Stimulated activated CD4-positive, alpha-beta T cell treated with anti-CD3 and anti-CD28 coated beads, Interleukin-1b, Interleukin-23, amount 100 ng/mL, for 48 hours (primary cell): ENCODE data around the gene LDLRAD2.

Experiments
- DNase-seq: peaks from one replicate; pipeline ENCODE4 v3.0.0-alpha.2; 2020

The LDLRAD2 gene

GRCh38 chr1:21865609-21865942 lies 53.5 kb downstream of the LDLRAD2 start:
- no peak for DNase-seq

GRCh38 chr1:21865943-21866706 lies 54.1 kb downstream of the LDLRAD2 start:
- DNase-seq: no peak

GRCh38 chr1:21866707-21867043 lies 54.6 kb downstream of the LDLRAD2 start:
- DNase-seq: no peak

GRCh38 chr1:21867451-21867996 lies 55.5 kb downstream of the LDLRAD2 start:
- no peak for DNase-seq

- DNase-seq: no peak
Observed at GRCh38 chr1:21868482-21868881, 56.4 kb downstream of the LDLRAD2 start.

- no peak for DNase-seq
Observed at GRCh38 chr1:21868941-21869454, 56.9 kb downstream of the LDLRAD2 start.

GRCh38 chr1:21869620-21870121 lies 57.6 kb downstream of the LDLRAD2 start:
- DNase-seq: no peak

GRCh38 chr1:21870611-21871010 lies 58.5 kb downstream of the LDLRAD2 start:
- no peak for DNase-seq

- DNase-seq: no peak
Observed at GRCh38 chr1:21871943-21872342, 59.9 kb downstream of the LDLRAD2 start.

GRCh38 chr1:21872445-21873079 lies 60.5 kb downstream of the LDLRAD2 start:
- DNase-seq: no peak

GRCh38 chr1:21873174-21873573 lies 61.1 kb downstream of the LDLRAD2 start:
- no peak for DNase-seq

- no peak for DNase-seq
Observed at GRCh38 chr1:21873761-21874160, 61.7 kb downstream of the LDLRAD2 start.

GRCh38 chr1:21874328-21874727 lies 62.3 kb downstream of the LDLRAD2 start:
- no peak for DNase-seq
